Superior temporal gyrus (tissue), 1 donor: Measurements from ENCODE around the gene UST.

Experiments
- DNase-seq: peaks from one replicate; pipeline ENCODE4 v3.0.0-alpha.2; 2016; ENCODE audit errors: extremely low spot score

UST gene

DNA sequence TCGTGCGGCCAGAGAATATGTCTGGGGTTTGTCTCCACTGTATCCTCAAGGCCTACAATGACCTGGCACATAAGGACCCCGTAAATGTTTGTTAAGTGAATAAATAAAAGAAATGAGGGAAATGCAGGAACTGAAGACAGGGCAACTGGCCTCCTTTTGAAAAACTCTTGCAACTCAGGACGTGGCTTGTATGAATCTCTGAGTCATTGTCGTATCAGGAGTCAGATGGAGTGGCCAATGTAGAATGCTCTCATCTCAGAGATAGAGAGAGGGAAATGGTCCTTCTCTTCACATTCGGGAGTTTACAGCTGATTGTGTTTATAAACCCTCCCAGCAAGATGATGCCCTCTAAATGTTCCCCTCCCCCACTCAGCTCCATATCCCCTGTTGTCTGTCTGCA lies 57.1 kb downstream of the UST start:
- DNase-seq = no peak

DNA sequence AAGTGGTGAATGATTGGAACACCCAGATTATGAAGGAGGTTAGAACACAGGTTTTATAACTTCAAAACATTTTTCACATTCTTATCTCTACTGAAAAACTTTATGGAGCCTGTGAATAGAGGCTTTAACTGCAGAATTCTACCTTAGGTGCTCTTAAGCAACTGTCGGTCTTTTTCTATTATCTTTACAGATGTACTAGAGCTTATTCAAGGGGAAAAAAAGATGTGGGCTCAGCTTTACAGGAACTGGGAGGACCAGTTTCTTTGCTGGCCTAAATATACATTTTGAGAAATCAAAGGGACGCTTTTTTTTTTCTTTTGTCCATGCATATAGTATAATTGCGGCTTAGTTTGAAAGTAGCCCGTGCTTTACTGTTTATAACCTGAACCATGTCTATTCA lies 58.9 kb downstream of the UST start:
- no peak for DNase-seq

- no peak for DNase-seq
Observed at GRCh38 chr6:148807784-148808183, 61.0 kb downstream of the UST start.

DNA sequence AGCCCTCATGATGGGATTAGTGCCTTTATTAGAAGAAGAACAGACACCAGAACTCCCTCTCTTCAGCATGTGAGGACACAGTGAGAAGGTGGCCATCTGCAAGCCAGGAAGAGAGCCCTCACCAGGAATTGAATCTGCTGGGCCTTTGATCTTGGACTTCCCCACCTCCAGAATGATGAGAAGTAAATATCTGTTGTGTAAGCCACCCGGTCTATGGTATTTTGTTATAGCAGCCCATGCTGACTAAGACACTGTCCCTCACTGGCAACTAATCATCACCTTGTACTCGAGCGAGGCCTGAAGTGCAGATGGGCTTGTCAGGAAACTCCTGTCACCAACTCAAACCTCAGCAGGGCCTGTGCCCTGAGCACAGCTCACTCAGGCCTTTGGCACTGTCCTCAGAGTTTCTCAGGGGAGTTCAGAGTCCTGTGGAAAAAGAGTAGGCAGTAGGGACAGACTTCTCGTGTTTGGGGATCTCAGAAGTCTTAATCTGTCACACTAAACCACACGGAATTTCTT lies 62.0 kb downstream of the UST start:
- no peak for DNase-seq

GRCh38 chr6:148811459-148811858 lies 64.6 kb downstream of the UST start:
- no peak for DNase-seq

DNA sequence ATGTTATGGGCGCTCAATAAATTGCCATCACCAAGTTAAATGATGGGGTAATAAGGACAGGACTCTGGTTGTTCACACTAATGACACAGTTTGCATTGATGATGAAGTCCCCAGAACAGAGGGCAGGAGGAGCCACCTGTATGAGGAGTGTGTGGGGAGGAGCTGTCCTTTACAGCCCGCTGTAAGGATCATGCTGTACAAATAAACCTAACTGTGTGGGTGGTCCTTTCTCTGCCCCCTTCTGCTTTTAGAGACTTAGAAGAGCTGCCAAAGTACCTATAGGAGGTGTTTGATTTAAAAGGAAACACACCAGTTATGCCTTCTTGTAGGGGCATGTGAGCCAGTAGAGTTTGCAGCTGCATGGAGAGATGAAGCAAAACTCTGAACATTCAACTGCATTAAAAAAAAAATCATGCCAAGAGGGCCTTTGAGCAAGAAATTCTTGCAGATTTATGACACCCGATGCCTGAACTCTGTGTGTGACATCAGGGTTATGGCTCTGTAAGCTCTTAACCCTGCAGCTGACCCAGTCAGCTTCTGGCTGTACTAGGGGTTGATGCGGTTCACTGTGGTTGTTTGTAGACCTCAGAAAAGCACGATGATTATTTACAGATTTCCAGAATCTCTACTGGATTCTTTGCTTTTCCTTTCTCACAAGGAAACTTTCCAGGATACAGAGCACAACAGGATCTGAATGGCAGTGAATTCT lies 67.4 kb downstream of the UST start:
- DNase-seq = no peak

DNA sequence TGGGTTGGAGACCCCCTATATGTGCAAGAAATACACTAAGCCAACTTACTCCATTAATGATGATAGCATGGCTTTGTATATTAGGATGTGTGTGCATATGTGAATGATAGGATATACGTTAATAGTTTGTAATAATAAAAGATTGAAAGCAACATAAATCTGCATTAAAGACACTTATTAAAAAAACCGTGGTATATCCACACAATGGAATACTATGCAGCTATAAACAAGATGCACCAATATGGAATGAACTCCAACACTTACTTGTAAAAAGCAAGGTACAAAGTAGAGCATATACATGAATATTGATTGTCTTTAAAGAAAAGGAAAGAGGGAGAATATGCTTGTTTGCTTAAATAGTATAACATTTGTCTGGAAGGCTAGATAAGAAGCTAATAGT lies 68.0 kb downstream of the UST start:
- no peak for DNase-seq

GRCh38 chr6:148816117-148816516 lies 69.3 kb downstream of the UST start:
- no peak for DNase-seq

- DNase-seq = no peak
Observed at GRCh38 chr6:148817689-148818088, 70.9 kb downstream of the UST start.

DNA sequence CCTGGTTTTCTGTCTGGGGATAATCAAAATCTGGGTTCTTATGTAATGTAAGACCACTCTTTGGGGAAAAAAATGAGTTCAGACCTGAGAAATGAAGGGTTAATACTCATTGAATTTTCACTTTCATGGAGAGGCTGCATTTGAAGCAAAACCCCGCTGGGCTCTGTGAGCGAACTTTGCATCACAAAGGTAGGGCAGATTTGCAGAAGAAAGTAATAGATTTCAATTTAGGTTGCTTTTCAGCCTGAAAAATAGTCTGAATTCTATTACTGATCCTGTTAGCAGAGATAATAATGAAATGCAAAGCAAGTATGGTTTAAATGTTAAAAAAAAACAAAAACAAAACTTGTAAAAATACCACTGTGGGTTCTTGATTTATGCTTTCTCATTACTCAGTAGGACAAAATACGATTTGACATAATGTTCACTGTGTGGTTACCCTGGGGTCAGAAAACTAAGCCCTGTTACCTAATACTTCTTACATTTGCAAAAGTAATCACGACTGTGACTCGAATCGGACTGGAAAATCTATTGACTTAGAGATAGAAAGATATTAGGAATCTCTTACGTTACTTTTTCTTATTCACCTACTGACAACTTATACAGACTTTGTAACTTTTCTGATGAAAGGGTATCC lies 72.2 kb downstream of the UST start:
- no peak for DNase-seq

- no peak for DNase-seq
Observed at GRCh38 chr6:148819852-148820251, 73.0 kb downstream of the UST start.

- DNase-seq = no peak
Observed at GRCh38 chr6:148822819-148823218, 76.0 kb downstream of the UST start.

DNA sequence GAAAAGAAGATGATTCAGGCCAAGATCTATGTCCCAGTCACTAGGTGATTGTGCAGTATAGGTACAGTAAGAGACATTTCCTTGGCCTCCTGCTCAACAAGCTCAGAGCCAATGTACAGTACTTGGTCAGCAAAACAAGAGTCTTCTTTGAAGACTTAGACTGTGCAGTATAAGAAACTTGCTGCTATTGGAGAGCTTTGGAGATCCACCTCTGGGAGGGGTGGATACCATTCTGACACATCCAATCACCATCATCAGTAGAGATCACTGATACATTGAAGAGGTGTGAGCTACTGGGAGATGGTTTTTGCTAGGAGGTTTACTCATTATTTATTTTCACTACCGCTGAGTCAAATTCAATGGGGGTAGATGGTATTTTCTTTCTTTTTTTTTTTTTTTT lies 77.5 kb downstream of the UST start:
- DNase-seq = no peak

DNA sequence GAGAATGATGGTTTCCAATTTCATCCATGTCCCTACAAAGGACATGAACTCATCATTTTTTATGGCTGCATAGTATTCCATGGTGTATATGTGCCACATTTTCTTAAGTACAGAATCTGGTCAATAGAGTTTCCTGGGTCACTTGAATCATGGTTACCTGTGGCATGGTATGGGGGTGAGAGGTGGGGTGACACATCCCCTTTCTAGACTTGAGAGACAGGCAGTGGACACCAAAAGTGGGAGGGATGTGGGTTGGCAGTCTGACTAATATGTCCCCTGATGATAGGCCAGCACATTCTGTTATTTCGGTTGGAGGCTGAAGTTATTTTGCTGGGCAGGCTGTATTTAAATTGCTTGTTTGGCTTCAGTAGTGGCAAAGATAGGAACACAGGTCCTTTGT lies 78.1 kb downstream of the UST start:
- DNase-seq = no peak

- DNase-seq = no peak
Observed at GRCh38 chr6:148825492-148825891, 78.7 kb downstream of the UST start.

GRCh38 chr6:148827416-148828045 lies 80.7 kb downstream of the UST start:
- no peak for DNase-seq

DNA sequence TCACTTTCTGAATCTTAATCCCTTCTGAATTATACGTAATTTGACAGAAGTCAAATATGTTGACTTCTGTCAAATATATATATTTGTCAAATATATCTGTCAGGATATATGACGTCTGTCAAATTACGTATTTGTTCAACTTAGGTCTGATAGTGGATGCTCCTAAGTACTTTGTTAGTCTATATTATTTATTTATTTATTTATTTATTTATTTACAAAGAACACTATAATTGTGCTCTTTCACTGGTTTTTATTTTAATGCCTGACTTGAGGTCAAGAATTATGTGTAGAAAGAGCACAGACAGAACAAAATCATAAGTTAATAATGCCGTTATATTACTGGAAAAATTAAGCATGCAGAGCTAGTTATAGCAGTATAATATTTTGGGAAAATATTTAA lies 81.2 kb downstream of the UST start:
- DNase-seq = no peak

DNA sequence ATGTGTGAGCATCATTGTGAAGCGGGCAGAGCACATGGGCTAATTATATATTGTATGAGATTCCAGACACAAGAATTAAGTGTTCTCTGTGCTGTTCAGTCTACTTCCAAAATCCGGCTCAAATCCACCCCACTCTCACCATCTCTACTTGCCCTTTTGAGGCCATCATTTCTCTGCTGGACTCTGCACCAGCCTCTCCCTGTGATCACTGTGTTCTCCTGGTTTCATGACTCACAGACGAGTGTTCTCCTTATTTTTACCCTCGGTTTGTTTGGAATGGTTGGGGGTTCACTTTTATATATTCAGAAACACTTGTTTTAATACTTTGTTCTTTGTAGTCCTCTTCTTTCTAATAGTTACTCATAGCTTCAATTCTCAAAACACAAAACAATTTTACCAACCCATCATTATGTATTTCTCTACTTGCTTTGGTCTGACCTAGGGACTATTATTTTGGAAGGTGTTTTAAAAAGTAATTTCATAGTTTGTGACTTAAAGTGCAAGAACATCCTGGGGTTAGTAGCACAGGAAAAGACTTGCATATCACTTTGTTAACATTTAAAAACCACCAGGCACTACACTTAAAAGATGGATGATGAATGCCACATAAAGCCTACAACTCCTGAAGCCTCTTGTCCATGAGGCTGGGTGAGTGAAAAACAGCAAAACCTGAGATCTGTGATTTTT lies 82.7 kb downstream of the UST start:
- DNase-seq = no peak

DNA sequence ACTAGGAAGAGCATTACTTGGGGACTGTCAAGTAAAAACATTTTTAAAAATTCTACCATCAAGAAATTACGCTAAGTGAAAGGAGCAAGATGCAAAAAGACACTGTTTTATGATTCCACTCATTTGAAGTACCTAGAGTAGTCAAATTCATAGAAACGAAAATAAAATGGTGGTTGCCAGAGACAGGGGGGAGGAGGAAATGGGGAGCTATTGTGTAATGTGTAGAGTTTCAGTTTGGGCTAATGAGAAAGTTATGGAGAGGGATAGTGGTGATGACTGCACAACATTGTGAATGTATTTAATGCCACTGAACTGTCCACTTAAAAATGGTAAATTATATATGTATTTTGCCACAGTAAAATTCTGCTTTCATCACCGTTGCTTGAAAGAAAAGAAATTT lies 83.8 kb downstream of the UST start:
- DNase-seq = no peak

GRCh38 chr6:148831064-148831463 lies 84.2 kb downstream of the UST start:
- DNase-seq = no peak

DNA sequence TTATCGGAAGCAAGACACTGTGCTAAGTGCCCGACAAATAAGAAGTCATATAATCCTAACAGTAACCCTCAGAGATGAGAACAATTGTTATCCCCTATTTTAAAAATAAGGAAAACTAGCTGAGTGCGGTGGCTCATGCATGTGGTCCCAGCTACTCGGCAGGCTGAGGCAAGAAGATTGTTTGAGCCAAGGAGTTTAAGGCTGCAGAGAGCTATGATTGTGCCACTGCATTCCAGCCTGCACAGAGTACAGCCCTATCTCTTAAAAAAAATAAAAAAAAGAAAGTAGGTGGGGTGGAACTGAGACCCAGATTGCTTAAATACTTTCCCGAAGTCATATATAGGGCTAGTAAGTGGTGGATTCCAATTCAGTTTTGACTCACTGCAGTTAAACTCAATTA lies 84.7 kb downstream of the UST start:
- no peak for DNase-seq

- DNase-seq = no peak
Observed at GRCh38 chr6:148835920-148836441, 89.2 kb downstream of the UST start.
